GM12878 (cell line): ENCODE data around the gene SRCAP. TPM values are rescaled to one million over a fixed set of nuclear protein-coding genes. Genes with fewer than 3 reads are reported as not detected.

ENCODE experiments used
- ATAC-seq: fragments of 200-7000 bp; cut with Tn5 transposase; 3 replicates; pipeline ENCODE4 v1.9.1; 2020; ENCODE audit warnings: mild to moderate bottlenecking, moderate library complexity
- BruUV-seq: library from RNA; stranded (reverse); fragments of 400-500 nt; replicated peaks from 2 replicates; lab custom pipeline; 2021; lab: Mats Ljungman, UMichigan
- CTCF ChIA-PET: fragments of 300-600 bp; sonication (Branson Sonifier 250); formaldehyde crosslinking; extraction: SDS; loops from one replicate; lab custom pipeline; 2021; ENCODE audit warnings: inconsistent platforms; lab: Yijun Ruan, JAX
- POLR2A ChIA-PET: fragments of 350-600 bp; formaldehyde crosslinking; extraction: SDS; loops from one replicate; lab custom pipeline; 2021; ENCODE audit warnings: inconsistent platforms; lab: Charles Lee
- RAD21 ChIA-PET: fragments of 300-600 bp; sonication (Branson Sonifier 250); formaldehyde crosslinking; loops from one replicate; lab custom pipeline; 2023; ENCODE audit warnings: antibody characterized with exemption; ENCODE audit not compliant: unreplicated experiment; lab: Charles Lee
- SMC1A ChIA-PET: fragments of 300-600 bp; sonication (Branson Sonifier 250); formaldehyde crosslinking; loops from one replicate; lab custom pipeline; 2023; ENCODE audit not compliant: unreplicated experiment, uncharacterized antibody; lab: Charles Lee
- DNase-seq: peaks from one replicate; pipeline ENCODE4 v3.0.0-alpha.2; 2011; ENCODE audit warnings: low read depth, low spot score
- FAIRE-seq: peaks from 3 replicates; lab custom pipeline; 2011; peaks lifted over from hg19 to GRCh38; lab: Jason Lieb, UNC
- H2AFZ ChIP-seq: 2 replicates; pipeline ENCODE4 v1.6.0; 2011; ENCODE audit warnings: low read depth, low read length, control low read depth; ENCODE audit not compliant: control insufficient read depth
- H3K27ac ChIP-seq: 2 replicates; pipeline ENCODE4 v1.5.1; 2011; ENCODE audit warnings: control low read depth; ENCODE audit not compliant: control insufficient read depth, insufficient read depth
- H3K27me3 ChIP-seq, 2 experiments: replicated peaks in 1 of 2; 2 replicates each; pipeline versions ENCODE4 v1.6.0 to v1.6.1; 2011; ENCODE audit warnings: low read length in 1 of 2; ENCODE audit not compliant: control insufficient read depth in 2 of 2, insufficient read depth in 2 of 2
- H3K36me3 ChIP-seq, 2 experiments: 2 replicates each; pipeline ENCODE4 v1.5.1; 2011; ENCODE audit warnings: low read length in 1 of 2; ENCODE audit not compliant: control insufficient read depth in 2 of 2, insufficient read depth in 2 of 2
- H3K4me1 ChIP-seq: 2 replicates; pipeline ENCODE4 v1.6.1; 2011; ENCODE audit warnings: mild to moderate bottlenecking, low read length, moderate library complexity, mixed read lengths; ENCODE audit not compliant: control insufficient read depth, insufficient read depth
- H3K4me2 ChIP-seq: 2 replicates; pipeline ENCODE4 v1.6.0; 2011; ENCODE audit warnings: control low read depth; ENCODE audit not compliant: control insufficient read depth, insufficient read depth
- H3K4me3 ChIP-seq: fragments of 200-600 bp; sonication (generic); 2 replicates; pipeline ENCODE4 v1.5.1; 2016
- H3K79me2 ChIP-seq: 2 replicates; pipeline ENCODE4 v1.6.0; 2011; ENCODE audit warnings: low read length; ENCODE audit not compliant: control insufficient read depth, insufficient read depth
- H3K9ac ChIP-seq: 2 replicates; pipeline ENCODE4 v1.8.0; 2011; ENCODE audit warnings: low read length, control low read depth, mixed read lengths; ENCODE audit not compliant: control insufficient read depth, insufficient read depth
- H3K9me3 ChIP-seq: replicated peaks from 3 replicates; pipeline ENCODE4 v1.5.1; 2011; ENCODE audit warnings: mild to moderate bottlenecking, low read length; ENCODE audit not compliant: control insufficient read depth, insufficient read depth
- H4K20me1 ChIP-seq: 2 replicates; pipeline ENCODE4 v1.6.0; 2011; ENCODE audit not compliant: control insufficient read depth, insufficient read depth
- CBX5 ChIP-seq: sonication (generic); IDR thresholded peaks from 2 replicates; pipeline ENCODE4 v1.6.1; 2016; ENCODE audit warnings: low read depth, moderate library complexity, mild to moderate bottlenecking, inconsistent platforms
- USF1 ChIP-seq: IDR thresholded peaks from 2 replicates; pipeline ENCODE4 v1.6.1; 2011; ENCODE audit warnings: borderline replicate concordance, low read depth, mild to moderate bottlenecking, moderate library complexity, mixed read lengths, low read length; ENCODE audit not compliant: insufficient read depth; ENCODE audit errors: extremely low read length
- WGBS: methylation state at CpG from one replicate; pipeline ENCODE4 v1.1.6; 2016; ENCODE audit warnings: low lambda C conversion rate; ENCODE audit not compliant: insufficient replicate concordance, insufficient coverage; ENCODE audit errors: missing lambda C conversion rate; 5-methylcytosine and 5-hydroxymethylcytosine counted together
- in situ Hi-C: fragments of 300-500 bp; cut with MboI; formaldehyde crosslinking; loops from 9 replicates; pipeline ENCODE4 v1.14.3; 2018; ENCODE audit warnings: mixed read lengths
- intact Hi-C: fragments of 100-400 bp; cut with micrococcal nuclease; formaldehyde crosslinking; loops from one replicate; pipeline ENCODE4 v1.14.2; 2022; ENCODE audit not compliant: unreplicated experiment
- polyA plus RNA-seq, 11 experiments: library from polyadenylated mRNA; depleted of rRNA in 4 of 11; unstranded in 6 of 11; stranded (reverse) in 5 of 11; fragments of >200 nt; fragmentation: Nextera tagmentation in 4 of 11; fragmentation: Illumina TruSeq in 1 of 11; extraction: Ambion mirVana in 4 of 11; extraction: Trizol in 1 of 11; gene quantifications; 1 replicate in 1 of 11; 2 replicates in 10 of 11; pipeline versions ENCODE4 v1.2.1 to v1.2.3, GENCODE V29; 2011 to 2016; ENCODE audit warnings: inconsistent platforms in 2 of 11, missing spikeins in 2 of 11, low read depth in 1 of 11
- total RNA-seq, 4 experiments: library from RNA; depleted of rRNA in 3 of 4; stranded (reverse); fragments of >200 nt in 3 of 4; fragmentation: Illumina TruSeq in 1 of 4; extraction: Trizol in 1 of 4; gene quantifications; 2 replicates each; pipeline versions ENCODE4 v1.2.1 to v1.2.3, GENCODE V29; 2013 to 2021

SRCAP gene
- total and polyA plus RNA-seq, 10 of the 15 experiments (the other 5 are each of a cell fraction or from before 2014, with no cell fraction given), result 0.24 to 58.4 (median 11.6) TPM

GRCh38 chr16:30782486-30783279, 83.7 kb downstream of the SRCAP start:
- DNase-seq (no peak), FAIRE-seq (no peak), ATAC-seq (no peak)
- ChIA-PET RAD21 (interaction anchor here (0.8 kb wide), 1 partner anchor 599 kb away, joined by 3 read pairs; the partner anchor contains the start of gene CORO1A), POLR2A (no interaction called here), SMC1A (interaction anchor here (0.6 to 1.1 kb wide), 2 partner anchors 57 to 63 kb away, joined by 3 read pairs; no protein-coding TSS in a partner anchor), CTCF (interaction anchor here (0.7 kb wide), 1 partner anchor 159 kb away, joined by 3 read pairs; no protein-coding TSS in a partner anchor)
- Histone ChIP-seq H3K9me3 (no peaks in the 10 kb centered on the region), H3K27ac (no peak overlapping the region), H2AFZ (no peak overlapping the region), H3K36me3 (no peaks in the 10 kb centered on the region), H4K20me1 (no peaks in the 10 kb centered on the region), H3K4me1 (no peaks in the 10 kb centered on the region), H3K9ac (no peak overlapping the region), H3K79me2 (no peaks in the 10 kb centered on the region), H3K27me3 (peaks cover 0 to 3% of the 10 kb centered on the region in 2 experiments; a peak in 2 of 4 replicates), H3K4me3 (no peak overlapping the region), H3K4me2 (no peak overlapping the region)
- TF ChIP-seq USF1, result peak; percentile 1
- no peak for TF ChIP-seq CBX5
- 88% methylated on average over 63 of the region's 63 CpGs for WGBS
- no TSS peak for BruUV-seq
- in situ Hi-C loops (no loop called here), intact Hi-C loops (no loop called here)
